Activated CD4-positive, alpha-beta T cell treated with anti-CD3 and anti-CD28 coated beads for 24 hours (primary cell): ENCODE data around the gene HAGH.

ENCODE experiments used
- DNase-seq, 2 donors: peaks; one replicate each; pipeline ENCODE4 v3.0.0-alpha.2; 2020; ENCODE audit warnings: low read depth in 2 of 2

Gene HAGH

GRCh38 chr16:1786242-1787055, 40.2 kb downstream of the HAGH start:
- DNase-seq = no peak

GRCh38 chr16:1785846-1786170, 40.8 kb downstream of the HAGH start:
- no peak for DNase-seq

GRCh38 chr16:1784977-1785845, 41.4 kb downstream of the HAGH start:
- no peak for DNase-seq

DNA sequence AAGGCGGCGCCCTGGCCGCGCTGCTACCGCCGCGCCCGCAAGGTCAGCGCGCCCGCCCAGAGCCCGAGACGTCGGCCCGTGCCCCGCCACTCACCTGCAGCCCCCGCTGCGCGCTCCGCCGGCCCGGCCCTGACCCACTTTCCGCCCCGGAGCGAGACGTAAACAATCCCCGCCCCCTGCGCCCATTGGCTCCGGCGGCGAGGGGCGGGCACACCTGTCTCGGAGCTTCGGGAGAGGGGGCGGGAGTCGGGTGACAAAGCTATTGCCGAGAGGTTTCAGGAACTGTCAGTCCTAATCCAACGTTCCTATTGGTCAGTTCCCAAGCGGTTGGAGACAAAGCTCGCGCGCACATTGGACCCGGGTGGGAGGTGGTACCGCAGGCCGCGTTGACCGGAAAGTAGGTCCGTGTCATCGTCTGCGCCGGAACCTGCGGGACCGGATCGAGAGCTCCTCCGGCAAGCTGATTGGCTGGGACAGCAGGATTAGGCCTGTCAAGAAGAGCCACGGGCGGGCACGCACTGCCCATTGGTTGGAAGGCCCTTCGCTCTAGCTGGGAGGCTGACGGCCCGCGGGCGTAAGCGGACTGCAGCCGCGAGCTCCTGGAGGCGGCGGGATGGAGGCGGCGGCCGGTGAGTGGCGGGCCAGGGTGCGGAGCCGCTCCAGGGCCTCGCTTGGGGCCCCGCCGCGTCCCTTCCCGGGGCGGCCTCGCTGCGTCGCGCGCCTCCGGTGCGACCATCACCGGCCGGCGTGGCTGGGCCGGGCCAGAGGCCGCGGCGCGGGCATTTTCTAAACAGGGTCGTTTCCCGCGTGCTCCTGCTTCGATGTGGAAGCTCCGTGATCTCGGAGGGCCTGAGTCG, 44.0 kb downstream of the HAGH start, which contains the start of the genes NUBP2 and SPSB3:
Gene NUBP2 (plus strand): TSS at position 553 of the 857 bp plus-strand sequence. CDS start 61 bp downstream, at position 614.
Gene SPSB3 (minus strand): TSS at position 164 of the 857 bp plus-strand sequence. CDS start 1,088 bp downstream, outside the sequence.
- peak; percentile 92 to 96 for DNase-seq

DNA sequence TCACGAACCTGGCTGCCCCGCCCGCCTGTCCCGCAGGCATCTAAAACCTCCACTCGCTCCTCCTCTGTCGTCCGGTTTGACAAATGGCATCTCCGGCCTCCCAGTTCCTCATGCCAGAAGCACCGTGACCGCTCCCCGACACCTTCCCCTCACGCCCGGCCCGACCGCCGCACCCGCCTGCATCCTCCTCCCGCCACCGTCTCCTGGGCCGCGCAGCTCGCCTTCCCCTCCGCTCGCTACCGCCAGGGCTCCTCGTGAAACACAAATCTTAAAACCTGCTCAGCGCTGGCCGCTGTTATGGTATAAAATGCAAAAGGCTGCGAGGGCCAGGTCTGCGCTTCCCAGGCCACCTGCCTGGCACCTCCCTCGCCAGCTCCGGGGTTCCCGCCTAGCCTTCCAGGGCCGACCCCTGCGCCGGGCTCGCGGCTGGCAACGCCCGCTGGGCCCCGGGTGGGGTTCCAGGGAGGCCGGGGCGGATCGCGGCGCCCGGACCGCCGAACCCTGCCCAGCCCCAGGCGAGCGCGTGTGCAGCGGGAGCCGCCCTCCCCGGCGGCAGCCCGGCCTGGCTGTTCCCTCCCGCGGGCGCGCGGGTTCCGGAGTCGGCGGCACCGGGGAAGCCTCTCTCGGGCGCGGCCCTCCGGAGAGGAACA, 44.7 kb downstream of the HAGH start:
- DNase-seq = no peak

DNA sequence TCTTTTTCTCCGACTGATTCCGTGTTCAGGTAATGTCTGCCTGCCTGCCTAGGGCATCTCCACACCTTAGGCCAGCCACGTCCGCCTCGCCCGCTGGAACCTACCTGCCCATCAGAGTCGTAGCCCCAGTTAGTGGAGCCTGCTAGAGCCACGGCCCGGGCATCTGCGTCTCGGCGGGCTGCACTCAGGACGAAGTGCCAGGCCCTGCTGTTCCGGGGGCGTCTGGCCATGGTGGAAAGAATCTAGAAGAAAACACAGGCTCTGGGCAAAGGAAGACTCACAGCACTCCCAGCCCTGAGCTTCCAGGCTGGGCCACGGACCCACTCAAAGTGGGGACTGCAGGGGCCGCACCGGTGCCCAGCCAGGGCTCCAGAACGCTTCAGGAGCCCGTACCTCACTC, 45.4 kb downstream of the HAGH start:
- no peak for DNase-seq

- no peak for DNase-seq
Measured at GRCh38 chr16:1780677-1781072, 46.0 kb downstream of the HAGH start.

DNA sequence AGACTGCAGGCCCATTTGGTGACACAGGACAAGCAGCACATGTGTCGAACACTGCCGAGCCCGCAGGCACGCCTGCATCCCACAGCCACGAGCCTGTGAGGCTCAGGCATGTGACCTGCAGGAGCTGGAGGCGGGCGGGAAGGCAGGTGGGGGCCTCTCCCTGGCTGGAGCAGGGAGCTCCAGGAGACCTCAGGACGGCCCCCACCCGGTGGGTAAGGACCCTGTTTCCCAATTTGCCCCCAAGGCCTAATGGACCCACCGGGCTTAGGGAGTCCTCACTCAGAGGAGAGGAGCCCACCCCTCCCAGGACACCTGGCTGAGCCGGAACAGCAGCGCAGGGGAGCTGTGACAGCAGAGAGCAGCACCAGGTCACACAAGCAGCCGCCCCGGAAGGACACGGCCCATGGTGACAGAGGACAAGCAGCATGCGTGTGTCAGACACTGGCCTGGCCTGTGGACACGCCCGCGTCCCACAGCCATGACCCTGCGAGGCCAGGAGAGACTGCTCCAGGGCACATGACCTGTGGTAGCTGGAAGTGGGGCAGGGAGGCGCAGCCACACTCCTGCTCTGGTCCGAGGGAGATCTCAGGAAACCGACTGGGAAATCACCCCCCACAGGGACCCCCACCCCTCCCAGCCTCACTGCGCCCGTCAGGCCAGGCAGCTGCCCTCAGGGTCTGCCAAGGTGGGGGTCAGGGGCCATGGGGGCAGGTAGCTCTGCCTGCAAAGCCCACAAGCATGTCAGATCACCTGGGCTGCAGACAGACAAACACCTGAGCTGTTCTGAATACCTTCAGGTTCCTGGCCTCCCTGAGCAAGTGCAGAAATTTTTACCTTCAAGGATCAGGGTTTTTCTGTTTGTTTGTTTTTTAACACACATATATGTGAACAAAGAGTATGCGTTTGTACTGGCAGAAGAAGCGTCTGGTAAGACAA, 46.6 kb downstream of the HAGH start:
- no peak for DNase-seq

DNA sequence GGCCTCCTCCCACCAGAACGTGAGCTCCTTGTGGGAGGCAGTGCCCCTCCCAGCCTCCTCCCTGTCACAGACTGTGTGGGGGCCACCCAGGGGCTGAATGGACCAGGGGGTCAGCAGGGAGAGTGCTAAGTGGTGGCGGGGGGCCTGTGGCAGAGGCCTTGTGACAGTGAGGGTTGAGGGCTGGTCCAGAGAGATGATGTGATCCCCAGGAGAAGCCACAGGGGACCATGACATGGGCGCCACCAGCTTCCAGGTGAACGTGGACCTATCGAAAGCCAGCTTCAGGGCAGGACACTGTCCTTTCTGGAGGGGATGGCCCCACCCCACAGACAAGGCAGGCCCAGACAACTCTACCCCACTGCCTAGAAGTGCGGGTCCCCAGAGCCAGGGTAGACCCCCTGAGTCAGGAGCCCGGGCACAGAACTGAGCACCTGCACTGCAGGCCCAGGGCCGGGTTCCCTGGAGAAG, 47.4 kb downstream of the HAGH start:
- DNase-seq = no peak

GRCh38 chr16:1778200-1779179, 48.1 kb downstream of the HAGH start:
- no peak for DNase-seq

DNA sequence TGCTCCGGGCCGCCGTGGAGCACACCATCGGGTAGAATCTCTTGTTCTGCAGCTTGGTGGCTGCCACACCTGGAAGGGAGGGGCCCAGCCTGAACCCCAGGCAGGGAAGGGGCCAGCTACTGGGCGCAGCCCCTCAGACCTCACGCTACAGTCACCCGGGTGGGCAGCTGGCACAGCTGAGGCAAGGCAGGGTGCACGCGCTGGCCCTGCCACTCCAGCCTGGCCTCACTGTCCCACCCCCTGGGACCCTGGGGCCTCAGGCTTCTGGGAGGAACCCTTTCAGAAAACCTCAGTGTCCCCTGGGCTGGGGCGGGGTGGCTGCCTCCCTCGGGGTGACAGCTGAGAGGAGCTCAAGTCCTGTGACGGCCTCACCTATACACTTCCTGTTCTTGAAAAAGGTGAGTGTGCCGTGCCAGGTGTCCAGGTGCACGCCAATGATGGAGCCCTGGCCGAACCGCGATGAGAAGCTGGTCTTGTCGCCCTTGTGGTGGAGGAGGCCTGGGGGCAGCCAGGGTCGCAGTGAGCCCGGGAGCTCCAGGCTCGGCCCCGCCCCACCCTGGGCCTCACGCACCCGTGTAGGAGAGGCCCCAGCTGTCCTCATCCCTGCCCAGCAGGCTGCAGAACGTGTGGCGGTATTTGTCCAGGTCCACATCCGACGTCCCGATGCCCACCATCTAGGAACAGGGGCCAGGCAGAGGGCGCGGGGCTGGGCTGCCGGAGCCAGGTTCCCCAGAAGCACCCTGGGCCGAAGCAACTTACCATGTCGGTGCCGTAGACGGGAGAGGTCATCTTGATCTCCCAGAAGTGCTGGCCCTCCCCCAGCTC, 49.0 kb downstream of the HAGH start:
- DNase-seq = no peak

DNA sequence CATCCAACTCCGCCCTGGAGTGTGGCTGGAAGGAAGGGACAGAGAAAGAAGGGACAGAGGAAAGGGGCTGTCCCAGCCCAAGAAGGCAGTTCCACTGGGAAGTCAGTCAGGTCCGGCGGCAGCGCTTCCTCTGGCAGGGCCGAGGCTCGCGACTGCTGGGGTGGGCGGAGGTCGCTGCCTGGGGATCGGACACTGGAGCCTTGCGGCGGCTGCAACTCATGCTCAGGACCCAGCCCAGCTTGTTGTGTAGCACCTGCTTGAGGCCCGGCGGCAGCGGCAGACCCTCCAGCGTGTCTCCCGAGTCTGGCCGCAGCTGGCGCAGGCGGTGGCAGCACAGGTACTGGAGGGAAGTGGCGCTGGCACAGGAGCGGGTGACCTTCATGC, 49.6 kb downstream of the HAGH start:
- DNase-seq = no peak

DNA sequence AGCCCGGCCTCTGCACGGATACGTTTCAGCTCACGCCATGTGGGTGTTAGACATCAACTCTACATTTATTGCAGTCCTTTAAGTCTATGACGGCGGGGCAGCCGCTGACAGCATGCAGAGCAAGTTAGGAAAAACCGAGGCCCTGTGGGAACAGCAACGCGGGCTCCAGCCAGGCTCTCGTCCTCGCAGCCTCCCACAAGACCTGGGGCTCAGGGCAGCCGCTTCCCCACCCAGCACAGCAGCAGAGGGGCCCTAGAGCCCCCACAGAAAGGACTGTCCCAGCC, 50.0 kb downstream of the HAGH start:
- DNase-seq = no peak

DNA sequence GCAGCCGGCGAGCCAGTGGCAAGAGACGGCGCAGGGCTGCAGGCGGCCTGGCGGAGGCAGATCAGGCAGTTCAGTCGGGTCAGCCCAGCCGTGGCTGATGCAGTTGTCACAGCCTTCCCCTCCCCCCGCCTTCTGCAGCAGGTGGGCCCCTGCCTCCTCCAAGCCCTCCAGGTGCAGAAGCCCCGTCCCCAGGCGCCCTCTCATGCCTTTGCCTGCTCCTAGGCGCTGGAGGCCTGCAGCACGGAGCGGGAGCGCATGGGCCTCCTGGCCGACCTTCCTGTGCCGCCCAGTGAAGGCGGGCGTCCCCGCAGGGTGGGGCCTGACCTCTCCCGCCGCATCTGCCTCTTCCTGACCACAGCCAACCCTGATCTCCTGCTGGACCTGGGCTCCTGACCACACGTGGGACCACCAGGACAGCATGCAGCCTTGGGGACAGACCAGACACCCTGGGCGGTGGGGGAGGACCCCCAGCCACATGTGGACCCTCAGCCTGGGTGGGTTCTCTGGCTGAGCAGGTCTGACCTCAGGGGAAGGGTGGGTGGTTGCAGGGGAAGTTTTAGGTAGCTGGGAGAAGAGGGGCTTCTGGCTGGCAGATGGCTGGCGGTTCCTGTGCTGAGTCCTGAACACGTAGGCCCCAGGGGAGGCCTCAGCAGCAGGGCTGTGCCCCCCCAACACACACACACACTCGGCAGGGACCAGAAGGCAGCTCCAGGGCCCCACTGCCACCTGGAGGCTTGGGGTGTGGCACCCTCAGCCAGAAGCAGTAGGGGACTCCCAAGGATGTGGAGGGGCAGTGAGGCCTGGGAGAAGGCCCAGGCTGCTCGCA, 50.6 kb downstream of the HAGH start:
- no peak for DNase-seq

GRCh38 chr16:1775006-1775845, 51.4 kb downstream of the HAGH start:
- DNase-seq = no peak

DNA sequence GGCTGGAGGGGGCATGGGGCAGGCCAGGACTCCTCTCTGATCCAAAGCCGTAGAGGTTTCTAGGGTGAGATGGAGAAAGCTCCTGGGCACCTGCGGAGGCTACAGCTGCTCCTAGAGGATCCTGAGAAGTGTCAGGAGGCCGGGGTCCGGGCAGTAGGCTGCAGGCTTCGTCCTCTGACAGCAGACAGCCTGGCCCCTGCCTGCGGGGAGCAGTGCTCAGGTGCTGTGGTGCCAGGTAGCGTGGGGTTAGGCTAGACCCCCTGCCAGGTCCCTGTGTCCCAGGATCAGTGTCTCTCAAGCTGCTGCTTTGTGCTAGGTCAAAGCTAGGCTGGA, 52.2 kb downstream of the HAGH start:
- no peak for DNase-seq
